KMS-11 (cell line): Measurements from ENCODE around the gene KCNH2.

ENCODE experiments used
- H2AFZ ChIP-seq: fragments of 200-600 bp; sonication (generic); 2 replicates; pipeline ENCODE4 v1.6.1; 2016; ENCODE audit warnings: antibody characterized with exemption, mixed run types, low read depth
- H3K27ac ChIP-seq: fragments of 200-600 bp; sonication (generic); 2 replicates; pipeline ENCODE4 v1.6.1; 2016; ENCODE audit warnings: mild to moderate bottlenecking, mixed run types
- H3K27me3 ChIP-seq: fragments of 200-600 bp; sonication (generic); 2 replicates; pipeline ENCODE4 v1.6.1; 2017; ENCODE audit warnings: mild to moderate bottlenecking, low read depth, mixed run types, moderate library complexity; ENCODE audit not compliant: insufficient read depth
- H3K36me3 ChIP-seq: fragments of 200-600 bp; sonication (generic); 2 replicates; pipeline ENCODE4 v1.6.1; 2017; ENCODE audit warnings: mild to moderate bottlenecking, mixed run types; ENCODE audit not compliant: insufficient read depth
- H3K4me1 ChIP-seq: fragments of 200-600 bp; sonication (generic); 2 replicates; pipeline ENCODE4 v1.6.1; 2016; ENCODE audit warnings: mild to moderate bottlenecking, low read depth, mixed run types; ENCODE audit not compliant: poor library complexity, severe bottlenecking
- H3K4me2 ChIP-seq: fragments of 200-600 bp; sonication (generic); 2 replicates; pipeline ENCODE4 v1.7.0; 2016; ENCODE audit warnings: mild to moderate bottlenecking, mixed run types
- H3K4me3 ChIP-seq: fragments of 200-600 bp; sonication (generic); IDR thresholded peaks from 2 replicates; pipeline ENCODE4 v1.6.1; 2017; ENCODE audit warnings: low read depth, low read length, mixed read lengths; ENCODE audit not compliant: insufficient read depth
- H3K79me2 ChIP-seq: fragments of 200-600 bp; sonication (generic); 2 replicates; pipeline ENCODE4 v1.6.1; 2016; ENCODE audit warnings: low read depth, mixed run types; ENCODE audit not compliant: insufficient read depth
- H3K9ac ChIP-seq: fragments of 200-600 bp; sonication (generic); 2 replicates; pipeline ENCODE4 v1.6.1; 2016; ENCODE audit warnings: mild to moderate bottlenecking, mixed run types
- H4K20me1 ChIP-seq: fragments of 200-600 bp; sonication (generic); 2 replicates; pipeline ENCODE4 v1.6.1; 2016; ENCODE audit warnings: mild to moderate bottlenecking, mixed run types; ENCODE audit not compliant: insufficient read depth
- CTCF ChIP-seq: fragments of 200-600 bp; sonication (generic); conservative IDR thresholded peaks from 2 replicates; pipeline ENCODE4 v1.6.1; 2017; ENCODE audit warnings: low read depth, mild to moderate bottlenecking, antibody characterized with exemption, low read length, moderate library complexity, mixed read lengths

Gene KCNH2

GRCh38 chr7:151003572-151003971, 25.5 kb upstream of the KCNH2 start:
- H4K20me1 ChIP-seq: no peaks in the 10 kb centered on the region
- H3K27ac ChIP-seq: no peak overlapping the region
- H3K4me2 ChIP-seq: no peak overlapping the region
- TF ChIP-seq CTCF: no peak
- no peaks in the 10 kb centered on the region for H3K4me1 ChIP-seq
- H3K36me3 ChIP-seq: no peaks in the 10 kb centered on the region
- no peaks in the 10 kb centered on the region; the same call in 1 of the 2 replicates for H3K27me3 ChIP-seq
- H3K79me2 ChIP-seq: no peaks in the 10 kb centered on the region
- no peak overlapping the region for H3K9ac ChIP-seq
- no peak overlapping the region for H2AFZ ChIP-seq
- H3K4me3 ChIP-seq: no peak overlapping the region

- no peak for TF ChIP-seq CTCF
- H3K27ac ChIP-seq: no peak overlapping the region
- H3K4me2 ChIP-seq: no peak overlapping the region
- H3K4me3 ChIP-seq: no peak overlapping the region
- H4K20me1 ChIP-seq: no peaks in the 10 kb centered on the region
- H3K36me3 ChIP-seq: no peaks in the 10 kb centered on the region
- no peak overlapping the region for H2AFZ ChIP-seq
- no peaks in the 10 kb centered on the region for H3K4me1 ChIP-seq
- peaks cover 7% of the 10 kb centered on the region; the same call in 1 of the 2 replicates for H3K27me3 ChIP-seq
- H3K79me2 ChIP-seq: no peaks in the 10 kb centered on the region
- H3K9ac ChIP-seq: no peak overlapping the region
Measured at GRCh38 chr7:151001546-151001945, 23.4 kb upstream of the KCNH2 start.

GRCh38 chr7:151000897-151001495, 22.9 kb upstream of the KCNH2 start:
- Histone ChIP-seq H3K9ac (no peak overlapping the region), H3K4me1 (no peaks in the 10 kb centered on the region), H3K27me3 (peaks cover 7% of the 10 kb centered on the region; the same call in 1 of the 2 replicates), H2AFZ (no peak overlapping the region), H3K4me3 (no peak overlapping the region), H3K4me2 (no peak overlapping the region), H3K36me3 (no peaks in the 10 kb centered on the region), H3K27ac (no peak overlapping the region), H4K20me1 (no peaks in the 10 kb centered on the region), H3K79me2 (no peaks in the 10 kb centered on the region)
- no peak for TF ChIP-seq CTCF

GRCh38 chr7:150999497-151000230, 21.5 kb upstream of the KCNH2 start:
- no peaks in the 10 kb centered on the region for H3K36me3 ChIP-seq
- no peaks in the 10 kb centered on the region for H3K79me2 ChIP-seq
- H2AFZ ChIP-seq: no peak overlapping the region
- no peaks in the 10 kb centered on the region for H4K20me1 ChIP-seq
- H3K9ac ChIP-seq: no peak overlapping the region
- peaks cover 7% of the 10 kb centered on the region; the same call in 1 of the 2 replicates for H3K27me3 ChIP-seq
- H3K4me2 ChIP-seq: no peak overlapping the region
- no peak for TF ChIP-seq CTCF
- H3K27ac ChIP-seq: no peak overlapping the region
- H3K4me1 ChIP-seq: no peaks in the 10 kb centered on the region
- H3K4me3 ChIP-seq: no peak overlapping the region
